ENCODE measurements around the gene DYRK2. TPM values are rescaled to one million over a fixed set of nuclear protein-coding genes. Genes with fewer than 3 reads are reported as not detected.

Gene DYRK2
- polyA plus RNA-seq, 1 experiment: 38.4 TPM

DNA sequence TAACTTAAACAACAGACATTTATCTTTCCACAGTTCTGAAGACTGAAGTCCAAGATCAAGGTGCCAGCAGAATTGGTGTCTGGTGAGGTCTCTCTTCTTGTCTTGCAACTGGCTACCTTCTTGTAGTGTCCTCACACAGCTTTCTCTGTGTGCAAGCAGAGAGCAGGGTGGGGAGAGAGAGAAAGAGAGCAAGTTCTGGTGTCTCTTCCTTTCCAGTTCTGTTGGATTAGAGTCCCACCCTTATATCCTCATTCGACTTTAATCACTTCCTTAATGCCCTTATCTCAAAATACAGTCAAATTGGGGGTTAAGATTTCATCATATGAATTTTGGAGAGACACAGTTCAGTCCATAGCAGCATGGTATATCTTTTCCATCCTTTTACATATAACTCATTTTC is 40.8 kb downstream of the DYRK2 start:
- Histone ChIP-seq H3K4me3 (ENCODE audit: low read depth, low read length) (no peak overlapping the region), H3K36me3 (ENCODE audit: control insufficient read depth, insufficient read depth, low read length) (no peaks in the 10 kb centered on the region), H3K27me3 (ENCODE audit: control insufficient read depth, insufficient read depth, low read length) (no peaks in the 10 kb centered on the region)
- DNase-seq (ENCODE audit: low read depth): no peak
- TF ChIP-seq, protein P1, sequence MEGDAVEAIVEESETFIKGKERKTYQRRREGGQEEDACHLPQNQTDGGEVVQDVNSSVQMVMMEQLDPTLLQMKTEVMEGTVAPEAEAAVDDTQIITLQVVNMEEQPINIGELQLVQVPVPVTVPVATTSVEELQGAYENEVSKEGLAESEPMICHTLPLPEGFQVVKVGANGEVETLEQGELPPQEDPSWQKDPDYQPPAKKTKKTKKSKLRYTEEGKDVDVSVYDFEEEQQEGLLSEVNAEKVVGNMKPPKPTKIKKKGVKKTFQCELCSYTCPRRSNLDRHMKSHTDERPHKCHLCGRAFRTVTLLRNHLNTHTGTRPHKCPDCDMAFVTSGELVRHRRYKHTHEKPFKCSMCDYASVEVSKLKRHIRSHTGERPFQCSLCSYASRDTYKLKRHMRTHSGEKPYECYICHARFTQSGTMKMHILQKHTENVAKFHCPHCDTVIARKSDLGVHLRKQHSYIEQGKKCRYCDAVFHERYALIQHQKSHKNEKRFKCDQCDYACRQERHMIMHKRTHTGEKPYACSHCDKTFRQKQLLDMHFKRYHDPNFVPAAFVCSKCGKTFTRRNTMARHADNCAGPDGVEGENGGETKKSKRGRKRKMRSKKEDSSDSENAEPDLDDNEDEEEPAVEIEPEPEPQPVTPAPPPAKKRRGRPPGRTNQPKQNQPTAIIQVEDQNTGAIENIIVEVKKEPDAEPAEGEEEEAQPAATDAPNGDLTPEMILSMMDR (IDR thresholded peaks at IDR 0.05; ENCODE audit: insufficient read depth, low read depth, low read length): no peak
- ChIA-PET POLR2A (no interaction called here), CTCF (no interaction called here)

DNA sequence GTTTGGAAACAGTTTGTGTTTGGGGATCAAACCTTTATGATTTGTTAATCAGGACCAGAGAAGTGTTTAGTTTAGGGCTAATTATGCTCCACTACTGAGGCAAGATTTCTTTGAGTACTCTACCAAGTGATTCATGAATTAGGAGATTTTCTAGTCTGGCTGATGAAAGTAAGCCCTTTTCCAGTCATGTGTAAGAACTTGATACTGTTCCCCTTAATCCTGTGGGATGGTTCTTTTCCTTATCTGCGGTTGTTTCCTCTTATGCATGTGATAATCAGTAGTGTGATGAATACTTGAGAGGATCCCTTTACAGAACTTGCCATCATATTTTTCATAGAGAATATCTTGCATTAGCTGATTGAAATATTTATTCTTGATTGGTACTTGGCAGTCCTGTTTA is 42.1 kb downstream of the DYRK2 start:
- ChIA-PET POLR2A (no interaction called here), CTCF (interaction anchor here (0.6 kb wide), 1 partner anchor 16 kb away, joined by 4 read pairs; no protein-coding TSS in a partner anchor)
- Histone ChIP-seq H3K27me3 (ENCODE audit: control insufficient read depth, insufficient read depth, low read length) (no peaks in the 10 kb centered on the region), H3K4me3 (ENCODE audit: low read depth, low read length) (no peak overlapping the region), H3K36me3 (ENCODE audit: control insufficient read depth, insufficient read depth, low read length) (no peaks in the 10 kb centered on the region)
- TF ChIP-seq, protein P1 (IDR thresholded peaks at IDR 0.05; ENCODE audit: insufficient read depth, low read depth, low read length): no peak
- DNase-seq (ENCODE audit: low read depth): no peak

DNA sequence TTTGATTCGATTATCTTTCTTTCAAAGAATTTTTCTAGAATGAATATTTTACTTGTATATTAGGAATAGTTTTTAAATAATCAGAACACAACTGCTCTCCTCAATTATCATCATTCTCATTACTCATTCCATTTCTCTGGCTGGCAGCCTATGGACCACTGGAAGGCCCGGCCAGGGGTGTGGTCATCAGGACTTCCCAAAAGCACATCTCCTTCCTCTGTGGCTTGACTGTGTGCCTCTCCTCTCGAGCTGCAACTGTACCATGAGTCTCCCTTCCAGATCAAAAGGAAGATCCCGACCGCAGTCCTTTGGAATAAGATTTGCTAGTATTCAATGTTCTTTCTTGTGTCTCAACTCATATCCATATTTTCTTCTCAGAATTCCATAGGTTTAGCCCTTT is 42.7 kb downstream of the DYRK2 start:
- DNase-seq (ENCODE audit: low read depth): no peak
- Histone ChIP-seq H3K36me3 (ENCODE audit: control insufficient read depth, insufficient read depth, low read length) (no peaks in the 10 kb centered on the region), H3K4me3 (ENCODE audit: low read depth, low read length) (no peak overlapping the region), H3K27me3 (ENCODE audit: control insufficient read depth, insufficient read depth, low read length) (no peaks in the 10 kb centered on the region)
- TF ChIP-seq, protein P1 (IDR thresholded peaks at IDR 0.05; ENCODE audit: insufficient read depth, low read depth, low read length): no peak
- CTCF ChIA-PET: no interaction called here
- POLR2A ChIA-PET: no interaction called here

DNA sequence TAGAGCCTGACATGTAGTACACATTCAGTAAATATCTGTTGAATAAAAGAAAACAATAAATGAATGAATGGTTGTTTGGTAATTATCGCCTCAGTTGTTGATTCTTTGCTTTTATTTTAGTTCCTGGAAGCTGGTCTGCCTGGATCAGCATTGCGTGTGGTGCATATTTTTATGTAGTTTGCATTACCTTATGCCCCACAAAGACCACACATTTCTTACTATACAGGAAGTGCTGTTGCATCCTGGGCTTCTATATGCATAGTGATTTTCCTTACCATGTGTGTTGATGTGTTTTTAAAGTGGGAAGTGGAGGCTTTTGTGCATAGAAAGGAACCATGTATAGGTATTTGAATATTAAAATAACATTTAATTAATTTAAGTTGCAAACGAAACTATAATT is 43.6 kb downstream of the DYRK2 start:
- TF ChIP-seq, protein P1 (IDR thresholded peaks at IDR 0.05; ENCODE audit: insufficient read depth, low read depth, low read length): no peak
- no peaks in the 10 kb centered on the region for H3K36me3 ChIP-seq (ENCODE audit: control insufficient read depth, insufficient read depth, low read length)
- no peak for DNase-seq (ENCODE audit: low read depth)
- no peak overlapping the region for H3K4me3 ChIP-seq (ENCODE audit: low read depth, low read length)
- CTCF ChIA-PET: no interaction called here
- no peaks in the 10 kb centered on the region for H3K27me3 ChIP-seq (ENCODE audit: control insufficient read depth, insufficient read depth, low read length)
- POLR2A ChIA-PET: no interaction called here

DNA sequence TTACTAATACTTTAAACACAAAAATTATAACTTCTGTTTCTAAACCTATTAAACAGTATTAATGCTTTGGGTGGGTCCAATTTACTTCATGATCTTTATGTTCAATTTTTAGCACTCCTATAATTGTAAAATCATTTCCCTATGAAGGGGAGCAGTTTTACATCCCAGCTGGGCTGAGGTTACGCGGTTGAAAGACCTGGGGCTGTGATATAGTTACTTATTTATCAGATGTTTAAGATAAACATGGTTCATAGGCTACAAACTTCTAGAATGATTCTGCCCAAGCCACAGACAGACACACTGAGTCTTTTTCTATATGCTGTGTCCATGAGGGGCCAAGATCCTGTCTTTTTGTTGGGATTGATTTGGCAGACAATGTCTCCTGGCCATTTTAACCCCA is 44.4 kb downstream of the DYRK2 start:
- Histone ChIP-seq H3K4me3 (ENCODE audit: low read depth, low read length) (no peak overlapping the region), H3K36me3 (ENCODE audit: control insufficient read depth, insufficient read depth, low read length) (no peaks in the 10 kb centered on the region), H3K27me3 (ENCODE audit: control insufficient read depth, insufficient read depth, low read length) (no peaks in the 10 kb centered on the region)
- CTCF ChIA-PET: no interaction called here
- POLR2A ChIA-PET: no interaction called here
- TF ChIP-seq, protein P1 (IDR thresholded peaks at IDR 0.05; ENCODE audit: insufficient read depth, low read depth, low read length): no peak
- no peak for DNase-seq (ENCODE audit: low read depth)

Data from BJ (cell line).